ENCODE measurements around the gene FBXO21. TPM values are rescaled to one million over a fixed set of nuclear protein-coding genes. Genes with fewer than 3 reads are reported as not detected.

FBXO21 gene
- total RNA-seq, 1 experiment from 2014 or later, result 230 TPM

- peak overlapping the region; percentile 45 for H3K4me3 ChIP-seq (ENCODE audit: low read length)
- peak overlapping the region; percentile 56; the same call in 1 of the 2 replicates for H2AFZ ChIP-seq (ENCODE audit: low read length)
- H3K27me3 ChIP-seq (ENCODE audit: low read length), result peaks cover 74% of the 10 kb centered on the region
- no peaks in the 10 kb centered on the region for H3K9me2 ChIP-seq (replicated peaks; ENCODE audit: low read length)
- peak; percentile 22; the same call in 1 of the 2 replicates for ATAC-seq
- no peaks in the 10 kb centered on the region for H3F3A ChIP-seq (ENCODE audit: low read length, unreplicated experiment)
- intact Hi-C loops (cut with micrococcal nuclease), result no loop called here
- no peaks in the 10 kb centered on the region for H3K36me3 ChIP-seq (ENCODE audit: low read depth, low read length)
- H3K79me2 ChIP-seq (ENCODE audit: low read length), result no peaks in the 10 kb centered on the region
- no peaks in the 10 kb centered on the region for H3K9me3 ChIP-seq (ENCODE audit: low read length)
- DNase-seq, result no peak
- no peaks in the 10 kb centered on the region for H4K20me1 ChIP-seq (ENCODE audit: low read length)
- H3K9ac ChIP-seq (ENCODE audit: low read length), result no peak overlapping the region
- ChIA-PET CTCF (no interaction called here), POLR2A (ENCODE audit: unreplicated experiment) (no interaction called here)
- peak overlapping the region; percentile 66 for H3K4me2 ChIP-seq (ENCODE audit: low read length)
- peak; percentile 88 for TF ChIP-seq EZH2phosphoT487 (IDR thresholded peaks at IDR 0.05; ENCODE audit: borderline replicate concordance, low read length)
- peak; percentile 99 for TF ChIP-seq EZH2 (IDR thresholded peaks at IDR 0.05; ENCODE audit: low read length, unreplicated experiment)
- no peak for TF ChIP-seq CTCF (conservative IDR thresholded peaks at IDR 0.05; ENCODE audit: low read depth, low read length)
- no TSS peak for BruUV-seq (replicated peaks)
- no peak overlapping the region for H3K27ac ChIP-seq (ENCODE audit: low read length)
- peaks cover 7% of the 10 kb centered on the region; the same call in 1 of the 2 replicates for H3K4me1 ChIP-seq (ENCODE audit: insufficient read depth, low read length)
Measured at GRCh38 chr12:117098361-117099217, 91.7 kb downstream of the FBXO21 start.

- Histone ChIP-seq H3K27ac (ENCODE audit: low read length) (no peak overlapping the region), H3K4me2 (ENCODE audit: low read length) (peak overlapping the region; percentile 66), H3K9me2 (replicated peaks; ENCODE audit: low read length) (no peaks in the 10 kb centered on the region), H3F3A (ENCODE audit: low read length, unreplicated experiment) (no peaks in the 10 kb centered on the region), H3K9me3 (ENCODE audit: low read length) (no peaks in the 10 kb centered on the region), H3K79me2 (ENCODE audit: low read length) (no peaks in the 10 kb centered on the region), H3K4me1 (ENCODE audit: insufficient read depth, low read length) (peaks cover 7% of the 10 kb centered on the region; the same call in 1 of the 2 replicates), H2AFZ (ENCODE audit: low read length) (no peak overlapping the region), H3K4me3 (ENCODE audit: low read length) (no peak overlapping the region), H3K36me3 (ENCODE audit: low read depth, low read length) (no peaks in the 10 kb centered on the region), H3K9ac (ENCODE audit: low read length) (no peak overlapping the region), H3K27me3 (ENCODE audit: low read length) (peaks cover 80% of the 10 kb centered on the region), H4K20me1 (ENCODE audit: low read length) (no peaks in the 10 kb centered on the region)
- DNase-seq (no peak), ATAC-seq (no peak)
- TF ChIP-seq EZH2phosphoT487 (IDR thresholded peaks at IDR 0.05; ENCODE audit: borderline replicate concordance, low read length), result no peak
- no peak for TF ChIP-seq CTCF (conservative IDR thresholded peaks at IDR 0.05; ENCODE audit: low read depth, low read length)
- no peak for TF ChIP-seq EZH2 (IDR thresholded peaks at IDR 0.05; ENCODE audit: low read length, unreplicated experiment)
- BruUV-seq (replicated peaks), result no TSS peak
- intact Hi-C loops (cut with micrococcal nuclease), result no loop called here
- ChIA-PET CTCF (no interaction called here), POLR2A (ENCODE audit: unreplicated experiment) (no interaction called here)
Measured at GRCh38 chr12:117098024-117098360, 92.3 kb downstream of the FBXO21 start.

GRCh38 chr12:117097159-117097558 lies 93.1 kb downstream of the FBXO21 start:
- Histone ChIP-seq H4K20me1 (ENCODE audit: low read length) (no peaks in the 10 kb centered on the region), H3K9ac (ENCODE audit: low read length) (no peak overlapping the region), H3K36me3 (ENCODE audit: low read depth, low read length) (no peaks in the 10 kb centered on the region), H3K79me2 (ENCODE audit: low read length) (no peaks in the 10 kb centered on the region), H3K27ac (ENCODE audit: low read length) (no peak overlapping the region), H3F3A (ENCODE audit: low read length, unreplicated experiment) (no peaks in the 10 kb centered on the region), H3K4me3 (ENCODE audit: low read length) (no peak overlapping the region), H2AFZ (ENCODE audit: low read length) (no peak overlapping the region), H3K4me1 (ENCODE audit: insufficient read depth, low read length) (peaks cover 7% of the 10 kb centered on the region; the same call in 1 of the 2 replicates), H3K9me3 (ENCODE audit: low read length) (no peaks in the 10 kb centered on the region), H3K27me3 (ENCODE audit: low read length) (peaks cover 82% of the 10 kb centered on the region), H3K4me2 (ENCODE audit: low read length) (no peak overlapping the region), H3K9me2 (replicated peaks; ENCODE audit: low read length) (no peaks in the 10 kb centered on the region)
- CTCF ChIA-PET, result no interaction called here
- ATAC-seq (no peak), DNase-seq (no peak)
- intact Hi-C loops (cut with micrococcal nuclease), result no loop called here
- no peak for TF ChIP-seq EZH2phosphoT487 (IDR thresholded peaks at IDR 0.05; ENCODE audit: borderline replicate concordance, low read length)
- no peak for TF ChIP-seq EZH2 (IDR thresholded peaks at IDR 0.05; ENCODE audit: low read length, unreplicated experiment)
- no peak for TF ChIP-seq CTCF (conservative IDR thresholded peaks at IDR 0.05; ENCODE audit: low read depth, low read length)
- no TSS peak for BruUV-seq (replicated peaks)
- POLR2A ChIA-PET (ENCODE audit: unreplicated experiment), result no interaction called here
